Activated CD4-positive, alpha-beta memory T cell treated with anti-CD3 and anti-CD28 coated beads, Interleukin-2, amount 10 ng/mL, durations not matched to agents 7 days and 5 days (primary cell): Measurements from ENCODE around the gene RPS6KC1. TPM values are rescaled to one million over a fixed set of nuclear protein-coding genes. Genes with fewer than 3 reads are reported as not detected.

Experiments used
- CTCF ChIA-PET: fragments of 350-600 bp; sonication (Branson Sonifier 250); formaldehyde crosslinking; loops from one replicate; lab custom pipeline; 2021; ENCODE audit warnings: antibody characterized with exemption, inconsistent platforms; lab: Charles Lee
- POLR2A ChIA-PET: fragments of 350-600 bp; sonication (Branson Sonifier 250); formaldehyde crosslinking; loops from one replicate; lab custom pipeline; 2021; ENCODE audit warnings: antibody characterized with exemption; lab: Charles Lee
- DNase-seq: peaks from one replicate; pipeline ENCODE4 v3.0.0-alpha.2; 2020
- H3K27ac Mint-ChIP-seq: one replicate; pipeline ENCODE4 v1.8.0; 2021; ENCODE audit warnings: mild to moderate bottlenecking, mixed read lengths
- H3K27me3 Mint-ChIP-seq: one replicate; pipeline ENCODE4 v1.8.0; 2021; ENCODE audit warnings: mixed read lengths
- H3K36me3 Mint-ChIP-seq: one replicate; pipeline ENCODE4 v1.8.0; 2021; ENCODE audit warnings: low read depth, mixed read lengths
- H3K4me1 Mint-ChIP-seq: one replicate; pipeline ENCODE4 v1.8.0; 2021; ENCODE audit warnings: mixed read lengths
- H3K4me3 Mint-ChIP-seq: one replicate; pipeline ENCODE4 v1.8.0; 2021; ENCODE audit warnings: mild to moderate bottlenecking, mixed read lengths
- H3K9me3 Mint-ChIP-seq: one replicate; pipeline ENCODE4 v1.8.0; 2021; ENCODE audit warnings: mixed read lengths
- total RNA-seq, 2 experiments: library from RNA; stranded (reverse); gene quantifications; one replicate each; pipeline ENCODE4 v1.2.3, GENCODE V29; 2021

Gene RPS6KC1
- total RNA-seq, 2 experiments from 2014 or later: 12.3 to 12.6 TPM

- ChIA-PET CTCF (interaction anchor here (1.2 kb wide), 1 partner anchor 20 kb away, joined by 3 read pairs; no protein-coding TSS in a partner anchor), POLR2A (no interaction called here)
- Mint-ChIP-seq H3K36me3 (peaks cover 14% of the 10 kb centered on the region), H3K27ac (no peak overlapping the region), H3K9me3 (no peaks in the 10 kb centered on the region), H3K27me3 (no peaks in the 10 kb centered on the region), H3K4me1 (peaks cover 8% of the 10 kb centered on the region), H3K4me3 (no peak overlapping the region)
- no peak for DNase-seq
Observed at GRCh38 chr1:213269829-213270228, 218.8 kb downstream of the RPS6KC1 start.

- peaks cover 10% of the 10 kb centered on the region for H3K4me1 Mint-ChIP-seq
- no peak overlapping the region for H3K27ac Mint-ChIP-seq
- H3K4me3 Mint-ChIP-seq: no peak overlapping the region
- no peaks in the 10 kb centered on the region for H3K9me3 Mint-ChIP-seq
- no peaks in the 10 kb centered on the region for H3K27me3 Mint-ChIP-seq
- POLR2A ChIA-PET: no interaction called here
- CTCF ChIA-PET: no interaction called here
- no peak for DNase-seq
- H3K36me3 Mint-ChIP-seq: peaks cover 6% of the 10 kb centered on the region
Observed at GRCh38 chr1:213273546-213273945, 222.5 kb downstream of the RPS6KC1 start.

GRCh38 chr1:213274140-213274539 lies 223.1 kb downstream of the RPS6KC1 start:
- Mint-ChIP-seq H3K4me3 (no peak overlapping the region), H3K27ac (no peak overlapping the region), H3K36me3 (peaks cover 6% of the 10 kb centered on the region), H3K9me3 (no peaks in the 10 kb centered on the region), H3K4me1 (peaks cover 10% of the 10 kb centered on the region), H3K27me3 (no peaks in the 10 kb centered on the region)
- CTCF ChIA-PET: no interaction called here
- POLR2A ChIA-PET: no interaction called here
- DNase-seq: no peak

GRCh38 chr1:213275293-213275692 lies 224.3 kb downstream of the RPS6KC1 start:
- peaks cover 6% of the 10 kb centered on the region for H3K36me3 Mint-ChIP-seq
- DNase-seq: no peak
- peaks cover 6% of the 10 kb centered on the region for H3K4me1 Mint-ChIP-seq
- H3K4me3 Mint-ChIP-seq: no peak overlapping the region
- ChIA-PET POLR2A (no interaction called here), CTCF (no interaction called here)
- H3K27me3 Mint-ChIP-seq: no peaks in the 10 kb centered on the region
- H3K9me3 Mint-ChIP-seq: no peaks in the 10 kb centered on the region
- H3K27ac Mint-ChIP-seq: no peak overlapping the region

- peaks cover 6% of the 10 kb centered on the region for H3K4me1 Mint-ChIP-seq
- DNase-seq: no peak
- CTCF ChIA-PET: no interaction called here
- no peak overlapping the region for H3K27ac Mint-ChIP-seq
- H3K36me3 Mint-ChIP-seq: peaks cover 6% of the 10 kb centered on the region
- no peak overlapping the region for H3K4me3 Mint-ChIP-seq
- no peaks in the 10 kb centered on the region for H3K27me3 Mint-ChIP-seq
- POLR2A ChIA-PET: no interaction called here
- H3K9me3 Mint-ChIP-seq: no peaks in the 10 kb centered on the region
Observed at GRCh38 chr1:213276236-213276635, 225.2 kb downstream of the RPS6KC1 start.

GRCh38 chr1:213277036-213277435 lies 226.0 kb downstream of the RPS6KC1 start:
- Mint-ChIP-seq H3K36me3 (peaks cover 6% of the 10 kb centered on the region), H3K27ac (no peak overlapping the region), H3K27me3 (no peaks in the 10 kb centered on the region), H3K4me1 (peaks cover 6% of the 10 kb centered on the region), H3K9me3 (no peaks in the 10 kb centered on the region), H3K4me3 (no peak overlapping the region)
- CTCF ChIA-PET: no interaction called here
- DNase-seq: no peak
- POLR2A ChIA-PET: no interaction called here

GRCh38 chr1:213279410-213279809 lies 228.4 kb downstream of the RPS6KC1 start:
- ChIA-PET POLR2A (no interaction called here), CTCF (no interaction called here)
- no peak overlapping the region for H3K4me3 Mint-ChIP-seq
- H3K27me3 Mint-ChIP-seq: no peaks in the 10 kb centered on the region
- H3K9me3 Mint-ChIP-seq: peaks cover 2% of the 10 kb centered on the region
- DNase-seq: no peak
- H3K36me3 Mint-ChIP-seq: peaks cover 3% of the 10 kb centered on the region
- peaks cover 3% of the 10 kb centered on the region for H3K4me1 Mint-ChIP-seq
- no peak overlapping the region for H3K27ac Mint-ChIP-seq

GRCh38 chr1:213281640-213282301 lies 230.7 kb downstream of the RPS6KC1 start:
- Mint-ChIP-seq H3K4me3 (no peak overlapping the region), H3K4me1 (peaks cover 2% of the 10 kb centered on the region), H3K36me3 (no peaks in the 10 kb centered on the region), H3K27ac (no peak overlapping the region), H3K27me3 (no peaks in the 10 kb centered on the region), H3K9me3 (peaks cover 2% of the 10 kb centered on the region)
- CTCF ChIA-PET: no interaction called here
- no peak for DNase-seq
- POLR2A ChIA-PET: no interaction called here

- H3K4me3 Mint-ChIP-seq: no peak overlapping the region
- CTCF ChIA-PET: interaction anchor here (1.6 kb wide), 1 partner anchor 162 kb away, joined by 3 read pairs; no protein-coding TSS in a partner anchor
Observed at GRCh38 chr1:213284626-213285025, 233.6 kb downstream of the RPS6KC1 start.

GRCh38 chr1:213286235-213286634 lies 235.2 kb downstream of the RPS6KC1 start:
- H3K4me3 Mint-ChIP-seq: no peak overlapping the region
- H3K27me3 Mint-ChIP-seq: no peaks in the 10 kb centered on the region
- ChIA-PET CTCF (interaction anchor here (0.9 to 1.6 kb wide), 2 partner anchors 161 to 163 kb away, joined by 3 read pairs; no protein-coding TSS in a partner anchor), POLR2A (no interaction called here)
- no peak overlapping the region for H3K27ac Mint-ChIP-seq
- peaks cover 2% of the 10 kb centered on the region for H3K9me3 Mint-ChIP-seq
- DNase-seq: no peak
- H3K36me3 Mint-ChIP-seq: no peaks in the 10 kb centered on the region
- H3K4me1 Mint-ChIP-seq: no peaks in the 10 kb centered on the region

More at GRCh38 chr1:213284626-213285025, 233.6 kb downstream of the RPS6KC1 start:
- POLR2A ChIA-PET: no interaction called here
- no peaks in the 10 kb centered on the region for H3K36me3 Mint-ChIP-seq
- H3K27me3 Mint-ChIP-seq: no peaks in the 10 kb centered on the region
- H3K9me3 Mint-ChIP-seq: peaks cover 2% of the 10 kb centered on the region
- H3K4me1 Mint-ChIP-seq: no peaks in the 10 kb centered on the region
- no peak overlapping the region for H3K27ac Mint-ChIP-seq
- no peak for DNase-seq

- H3K36me3 Mint-ChIP-seq: no peaks in the 10 kb centered on the region
- no peak for DNase-seq
- H3K9me3 Mint-ChIP-seq: peaks cover 2% of the 10 kb centered on the region
- no peak overlapping the region for H3K4me3 Mint-ChIP-seq
- H3K27ac Mint-ChIP-seq: no peak overlapping the region
- ChIA-PET POLR2A (no interaction called here), CTCF (no interaction called here)
- H3K4me1 Mint-ChIP-seq: no peaks in the 10 kb centered on the region
- H3K27me3 Mint-ChIP-seq: no peaks in the 10 kb centered on the region
Observed at GRCh38 chr1:213287987-213288386, 236.9 kb downstream of the RPS6KC1 start.

GRCh38 chr1:213291526-213291925 lies 240.5 kb downstream of the RPS6KC1 start:
- peaks cover 3% of the 10 kb centered on the region for H3K9me3 Mint-ChIP-seq
- H3K36me3 Mint-ChIP-seq: no peaks in the 10 kb centered on the region
- ChIA-PET POLR2A (no interaction called here), CTCF (no interaction called here)
- no peak for DNase-seq
- H3K4me1 Mint-ChIP-seq: no peaks in the 10 kb centered on the region
- no peak overlapping the region for H3K27ac Mint-ChIP-seq
- no peak overlapping the region for H3K4me3 Mint-ChIP-seq
- H3K27me3 Mint-ChIP-seq: no peaks in the 10 kb centered on the region

- H3K4me3 Mint-ChIP-seq: no peak overlapping the region
- H3K9me3 Mint-ChIP-seq: peaks cover 8% of the 10 kb centered on the region
- POLR2A ChIA-PET: no interaction called here
- H3K36me3 Mint-ChIP-seq: no peaks in the 10 kb centered on the region
- no peak overlapping the region for H3K27ac Mint-ChIP-seq
- no peaks in the 10 kb centered on the region for H3K27me3 Mint-ChIP-seq
- H3K4me1 Mint-ChIP-seq: no peaks in the 10 kb centered on the region
- DNase-seq: no peak
- CTCF ChIA-PET: no interaction called here
Observed at GRCh38 chr1:213292614-213293013, 241.6 kb downstream of the RPS6KC1 start.

- Mint-ChIP-seq H3K36me3 (no peaks in the 10 kb centered on the region), H3K27ac (no peak overlapping the region), H3K27me3 (no peaks in the 10 kb centered on the region), H3K4me1 (no peaks in the 10 kb centered on the region), H3K4me3 (no peak overlapping the region), H3K9me3 (peaks cover 8% of the 10 kb centered on the region)
- POLR2A ChIA-PET: no interaction called here
- CTCF ChIA-PET: no interaction called here
- DNase-seq: no peak
Observed at GRCh38 chr1:213295860-213296259, 244.8 kb downstream of the RPS6KC1 start.
